GM21447 (cell line): ENCODE measurements around the gene CRTAC1.
A peak's percentile ranks its signal among the peaks of the same experiment; 100 is the strongest.

Source experiments
- ATAC-seq: cut with Tn5 transposase; IDR thresholded peaks from one replicate; pipeline ENCODE4 v1.9.1; 2021; ENCODE audit not compliant: unreplicated experiment

The CRTAC1 gene

GRCh38 chr10:97875391-97875790, 155.0 kb downstream of the CRTAC1 start:
- ATAC-seq, result no peak

- ATAC-seq, result no peak
Measured at GRCh38 chr10:97874332-97874731, 156.1 kb downstream of the CRTAC1 start.

GRCh38 chr10:97873569-97873968, 156.9 kb downstream of the CRTAC1 start:
- no peak for ATAC-seq

- no peak for ATAC-seq
Measured at GRCh38 chr10:97870990-97871389, 159.4 kb downstream of the CRTAC1 start.

GRCh38 chr10:97869091-97870042, 161.1 kb downstream of the CRTAC1 start:
- peak; percentile 98 for ATAC-seq

GRCh38 chr10:97868134-97868685, 162.2 kb downstream of the CRTAC1 start:
- no peak for ATAC-seq

- no peak for ATAC-seq
Measured at GRCh38 chr10:97867220-97867800, 163.1 kb downstream of the CRTAC1 start.

GRCh38 chr10:97866524-97867219, 163.7 kb downstream of the CRTAC1 start:
- no peak for ATAC-seq

GRCh38 chr10:97865488-97865887, 164.9 kb downstream of the CRTAC1 start:
- ATAC-seq, result no peak

- no peak for ATAC-seq
Measured at GRCh38 chr10:97863808-97864207, 166.6 kb downstream of the CRTAC1 start.

GRCh38 chr10:97861924-97862323, 168.5 kb downstream of the CRTAC1 start:
- no peak for ATAC-seq

- no peak for ATAC-seq
Measured at GRCh38 chr10:97861097-97861750, 169.2 kb downstream of the CRTAC1 start.

- ATAC-seq, result no peak
Measured at GRCh38 chr10:97858001-97858439, 172.4 kb downstream of the CRTAC1 start.

GRCh38 chr10:97854743-97855142, 175.7 kb downstream of the CRTAC1 start:
- no peak for ATAC-seq

- ATAC-seq, result no peak
Measured at GRCh38 chr10:97852840-97853405, 177.5 kb downstream of the CRTAC1 start.

- no peak for ATAC-seq
Measured at GRCh38 chr10:97852277-97852676, 178.1 kb downstream of the CRTAC1 start.

- no peak for ATAC-seq
Measured at GRCh38 chr10:97851341-97852001, 178.9 kb downstream of the CRTAC1 start.

- no peak for ATAC-seq
Measured at GRCh38 chr10:97850446-97850845, 180.0 kb downstream of the CRTAC1 start.

GRCh38 chr10:97849687-97850402, 180.6 kb downstream of the CRTAC1 start, which contains the start of gene GOLGA7B:
TSS of gene GOLGA7B (plus strand) at chr10:97849843. CDS start at chr10:97850304, 461 bp downstream.
- no peak for ATAC-seq
